GM18867 (cell line): ENCODE data around the gene MAPKAP1.
A peak's percentile ranks its signal among the peaks of the same experiment; 100 is the strongest.

Experiments used
- ATAC-seq: cut with Tn5 transposase; IDR thresholded peaks from one replicate; pipeline ENCODE4 v1.9.1; 2021; ENCODE audit warnings: mild to moderate bottlenecking, moderate library complexity; ENCODE audit not compliant: unreplicated experiment

MAPKAP1 gene

GRCh38 chr9:125646217-125646616, 60.8 kb downstream of the MAPKAP1 start:
- peak; percentile 13 for ATAC-seq

- no peak for ATAC-seq
Observed at GRCh38 chr9:125644819-125645507, 62.0 kb downstream of the MAPKAP1 start.

DNA sequence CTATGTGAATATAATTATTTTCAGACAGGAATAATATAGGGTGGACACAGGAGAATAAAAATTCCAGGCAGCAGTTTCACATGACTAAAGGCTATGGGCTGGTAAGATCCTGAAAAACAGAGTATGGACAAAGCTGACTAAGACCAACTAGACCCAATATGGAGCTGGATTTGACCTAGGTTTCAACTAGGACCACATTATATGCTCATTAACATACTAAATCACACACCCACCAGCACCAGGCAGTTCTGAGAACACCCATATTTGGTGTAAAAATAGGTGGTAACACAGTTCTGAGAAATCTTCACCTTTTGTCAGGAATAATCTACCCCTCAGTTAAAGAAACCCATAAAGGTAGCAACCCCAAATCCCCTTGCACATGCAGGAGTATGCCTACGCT, 64.7 kb downstream of the MAPKAP1 start:
- ATAC-seq = no peak

GRCh38 chr9:125639057-125639456, 68.0 kb downstream of the MAPKAP1 start:
- no peak for ATAC-seq

GRCh38 chr9:125638239-125639045, 68.6 kb downstream of the MAPKAP1 start:
- ATAC-seq = no peak

GRCh38 chr9:125637241-125637640, 69.8 kb downstream of the MAPKAP1 start:
- no peak for ATAC-seq

- no peak for ATAC-seq
Observed at GRCh38 chr9:125635888-125636287, 71.1 kb downstream of the MAPKAP1 start.

- no peak for ATAC-seq
Observed at GRCh38 chr9:125634040-125634717, 72.8 kb downstream of the MAPKAP1 start.

- ATAC-seq = no peak
Observed at GRCh38 chr9:125633116-125633745, 73.8 kb downstream of the MAPKAP1 start.

DNA sequence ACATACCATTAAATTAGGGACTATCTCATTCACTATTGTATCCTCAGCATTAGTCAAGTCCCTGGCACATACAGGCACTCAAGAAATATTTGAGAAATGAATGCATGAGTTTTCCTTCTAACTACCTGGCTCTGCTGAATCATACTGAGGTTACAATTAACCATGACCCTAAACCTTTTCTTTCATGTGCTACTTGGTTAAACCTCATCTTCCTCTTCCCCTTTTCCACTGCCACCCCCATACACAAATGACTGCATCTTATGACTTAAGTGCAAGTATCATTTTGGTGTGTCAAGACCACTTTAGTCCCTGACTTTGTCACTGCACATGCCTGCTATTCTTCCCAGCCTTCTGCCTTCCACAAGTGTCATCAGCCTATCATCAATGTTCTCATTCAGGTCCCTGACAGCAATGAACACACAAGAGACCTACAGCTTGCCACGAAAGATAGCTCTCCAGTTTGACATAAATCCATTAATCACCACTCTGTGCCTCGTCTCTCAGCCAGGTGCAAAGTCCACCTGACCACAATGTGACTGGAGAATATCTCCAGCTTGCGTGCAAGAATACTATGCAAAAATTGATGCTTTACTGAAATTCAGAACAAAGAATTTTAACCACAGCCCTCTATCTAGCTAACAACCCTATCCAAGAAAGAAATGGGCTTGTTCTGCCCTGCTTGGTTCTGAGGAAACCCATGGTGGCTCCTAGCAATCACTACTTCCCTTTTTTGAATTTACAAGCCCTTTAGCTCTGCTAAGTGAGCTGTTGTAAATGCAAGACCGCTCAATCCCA, 74.5 kb downstream of the MAPKAP1 start:
- peak; percentile 61 for ATAC-seq

- peak; percentile 23 for ATAC-seq
Observed at GRCh38 chr9:125631391-125632085, 75.5 kb downstream of the MAPKAP1 start.

- ATAC-seq = no peak
Observed at GRCh38 chr9:125630436-125630835, 76.6 kb downstream of the MAPKAP1 start.

DNA sequence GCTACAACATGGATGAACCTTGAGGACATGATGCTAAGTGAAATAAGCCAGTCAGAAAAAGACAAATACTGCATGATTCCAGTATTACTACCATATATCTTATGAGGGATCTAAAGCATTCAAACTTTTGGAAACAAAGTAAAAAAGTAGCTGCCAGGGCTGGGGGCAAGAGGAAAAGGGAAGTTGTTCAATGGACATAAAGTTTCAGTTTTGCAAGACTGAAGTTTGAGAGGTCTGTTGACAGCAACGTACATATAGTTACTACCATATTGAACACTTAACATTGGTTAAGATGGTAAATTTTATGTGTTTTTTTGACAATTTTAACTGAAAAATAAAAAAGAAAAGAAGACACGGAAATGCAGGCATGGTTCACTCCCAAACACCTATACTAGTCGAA, 77.6 kb downstream of the MAPKAP1 start:
- ATAC-seq = no peak

GRCh38 chr9:125626187-125626586, 80.8 kb downstream of the MAPKAP1 start:
- ATAC-seq = no peak

DNA sequence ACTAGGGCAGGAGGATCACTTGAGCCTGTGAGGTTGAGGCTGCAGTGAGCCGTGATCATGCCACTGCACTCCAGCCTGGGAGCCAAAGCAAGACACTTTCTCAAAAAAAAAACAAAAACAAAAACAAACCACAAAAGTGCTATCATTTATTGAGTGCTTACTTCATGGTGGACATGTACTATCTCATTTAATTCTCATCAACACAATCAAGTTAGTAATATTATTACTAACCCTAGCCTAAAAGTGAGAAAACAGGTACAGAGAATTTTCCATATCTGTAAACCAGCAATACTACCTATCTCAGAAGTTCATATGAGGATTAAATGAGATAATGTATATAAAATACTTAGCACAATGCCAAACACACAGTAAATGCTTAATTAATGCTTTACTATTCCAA, 85.8 kb downstream of the MAPKAP1 start:
- no peak for ATAC-seq

GRCh38 chr9:125620216-125620615, 86.8 kb downstream of the MAPKAP1 start:
- ATAC-seq = no peak

DNA sequence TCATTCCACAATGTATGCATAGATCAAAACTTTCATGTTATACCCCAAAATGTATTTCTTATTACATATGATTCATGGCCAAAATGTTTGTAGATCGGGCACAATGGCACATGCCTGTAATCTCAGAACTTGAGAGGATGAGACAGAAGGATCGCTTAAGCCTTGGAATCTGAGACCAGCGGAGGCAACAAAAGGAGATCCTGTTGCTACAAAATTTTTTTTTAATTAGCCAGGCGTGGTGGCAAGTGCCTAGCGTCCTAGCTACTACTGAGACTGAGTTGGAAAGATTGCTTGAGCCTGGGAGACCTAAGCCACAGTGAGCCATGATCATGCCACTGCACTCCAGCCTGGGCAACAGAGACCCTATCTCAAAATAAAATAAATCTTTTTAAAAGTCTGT, 89.9 kb downstream of the MAPKAP1 start:
- ATAC-seq = no peak

DNA sequence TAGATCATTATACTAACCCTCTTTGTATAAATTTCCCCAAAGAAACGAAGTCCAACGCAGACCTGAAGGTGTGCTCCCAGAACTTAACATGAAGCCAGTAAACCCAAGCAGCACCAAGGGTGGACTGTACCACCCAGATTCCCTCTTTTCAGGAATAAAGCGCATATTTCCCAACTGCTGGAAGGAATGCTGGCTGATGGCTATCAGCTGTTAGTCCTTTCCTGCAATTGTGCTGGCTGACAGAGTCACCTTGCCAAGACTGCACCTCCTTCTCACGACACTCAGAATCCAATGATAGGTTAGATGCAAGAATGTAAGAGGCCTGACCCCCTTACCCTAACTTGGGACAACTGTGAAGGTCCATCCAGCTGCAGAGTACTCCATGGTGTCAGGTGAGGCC, 93.9 kb downstream of the MAPKAP1 start:
- ATAC-seq = no peak

GRCh38 chr9:125612616-125613015, 94.4 kb downstream of the MAPKAP1 start:
- no peak for ATAC-seq
